ENCODE results near the gene KCNG4.

The KCNG4 gene

DNA sequence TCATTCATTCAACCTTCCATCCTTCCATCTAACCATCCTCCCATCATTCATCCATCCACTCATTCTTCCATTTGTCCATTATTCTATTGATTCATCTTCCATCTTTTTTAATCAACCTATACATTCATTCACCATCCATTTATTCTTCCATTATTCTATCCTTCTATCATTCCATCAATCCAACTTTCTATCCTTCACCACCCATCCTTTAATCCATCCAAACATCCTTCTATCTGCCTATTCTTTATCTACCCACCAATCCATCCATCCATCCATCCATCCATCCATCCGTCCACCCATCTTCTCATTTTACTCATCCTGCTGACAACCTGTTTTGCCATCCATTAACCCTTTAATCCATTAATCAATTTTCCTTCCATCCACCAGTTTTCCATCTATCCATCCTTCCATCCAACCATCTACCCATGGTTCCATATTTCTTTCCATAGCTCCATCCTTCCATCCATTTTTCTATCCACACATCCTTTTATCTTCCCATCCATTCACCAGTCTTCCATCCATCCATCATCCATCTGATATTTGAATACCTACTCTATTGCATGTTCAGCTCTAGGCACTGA is 33.0 kb upstream of the KCNG4 start:
- Histone ChIP-seq H3K9me3 (no peaks in the 10 kb centered on the region), H3K36me3 (replicated peaks) (no peaks in the 10 kb centered on the region), H3K4me1 (no peaks in the 10 kb centered on the region), H3K4me3 (no peak overlapping the region), H3K27me3 (ENCODE audit: low read depth) (peaks cover 11% of the 10 kb centered on the region)
- in situ Hi-C loops (cut with MboI; ENCODE audit: low sequenced_read_pairs): no loop called here
- no peak for DNase-seq (ENCODE audit: low spot score in 2 of 2)

DNA sequence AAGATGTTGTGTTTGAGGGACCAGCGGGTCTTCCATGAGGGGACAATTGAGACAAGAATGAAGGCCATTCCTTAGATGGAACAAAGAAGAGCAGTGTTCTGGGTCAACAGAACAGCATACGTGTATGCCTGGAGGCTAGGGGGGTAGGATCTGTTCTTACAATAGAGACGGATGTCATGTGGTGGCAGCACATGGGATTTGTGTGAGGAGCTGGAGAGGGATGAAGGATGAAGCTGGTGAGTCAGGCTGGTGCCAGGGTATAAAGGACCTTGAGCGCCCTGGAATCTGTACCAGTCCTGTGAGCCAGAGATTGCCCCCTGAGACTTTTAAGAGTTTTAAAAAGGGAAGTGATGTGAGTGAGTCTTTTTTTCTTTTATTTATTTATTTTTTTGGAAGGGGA is 32.1 kb upstream of the KCNG4 start:
- Histone ChIP-seq H3K9me3 (no peaks in the 10 kb centered on the region), H3K4me1 (no peaks in the 10 kb centered on the region), H3K36me3 (replicated peaks) (no peaks in the 10 kb centered on the region), H3K4me3 (no peak overlapping the region), H3K27me3 (ENCODE audit: low read depth) (peaks cover 11% of the 10 kb centered on the region)
- in situ Hi-C loops (cut with MboI; ENCODE audit: low sequenced_read_pairs): no loop called here
- no peak for DNase-seq (ENCODE audit: low spot score in 2 of 2)

DNA sequence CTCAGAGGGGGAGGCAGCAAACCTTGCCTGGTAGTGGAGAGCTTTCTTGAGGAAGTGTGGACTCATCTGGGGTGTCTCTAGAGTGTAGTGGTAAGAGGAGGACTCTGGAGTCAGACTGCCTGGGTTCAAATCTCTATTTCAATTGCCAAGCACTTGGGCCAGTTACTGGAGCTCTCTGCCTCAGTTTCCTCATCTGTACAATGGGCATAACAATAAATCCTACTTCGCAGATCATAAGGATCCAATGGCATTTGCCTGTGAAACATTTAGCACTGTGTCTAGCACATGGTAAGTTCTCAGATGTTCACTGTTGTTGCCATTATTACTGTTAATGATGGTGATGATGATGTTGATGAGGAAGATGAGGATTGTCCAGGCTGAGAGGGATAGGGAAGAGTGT is 31.2 kb upstream of the KCNG4 start:
- in situ Hi-C loops (cut with MboI; ENCODE audit: low sequenced_read_pairs): no loop called here
- no peak for DNase-seq (ENCODE audit: low spot score in 2 of 2)
- Histone ChIP-seq H3K4me3 (no peak overlapping the region), H3K4me1 (no peaks in the 10 kb centered on the region), H3K9me3 (no peaks in the 10 kb centered on the region), H3K36me3 (replicated peaks) (no peaks in the 10 kb centered on the region), H3K27me3 (ENCODE audit: low read depth) (peaks cover 11% of the 10 kb centered on the region)

DNA sequence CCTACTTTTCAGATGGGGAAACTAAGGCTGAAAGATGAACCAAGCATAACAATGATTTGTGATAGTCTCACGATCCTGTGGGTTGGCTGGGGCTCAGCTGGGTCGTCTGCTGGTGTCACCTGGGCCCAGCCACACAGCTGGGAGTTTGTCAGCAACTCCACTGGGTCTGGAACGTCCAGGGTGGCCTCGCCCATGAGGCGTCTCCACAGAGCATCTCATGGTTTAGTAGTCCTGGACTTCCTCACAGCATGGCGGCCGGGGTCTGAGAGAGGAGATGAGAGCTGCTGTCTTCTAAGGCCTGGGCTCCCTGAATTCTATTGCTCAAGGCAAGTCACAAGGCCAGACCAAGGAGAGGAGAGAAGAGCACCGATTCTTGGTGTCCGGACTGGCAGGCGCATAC is 30.7 kb upstream of the KCNG4 start:
- H3K27me3 ChIP-seq (ENCODE audit: low read depth): peaks cover 11% of the 10 kb centered on the region
- H3K36me3 ChIP-seq (replicated peaks): no peaks in the 10 kb centered on the region
- no peaks in the 10 kb centered on the region for H3K4me1 ChIP-seq
- no peak for DNase-seq (ENCODE audit: low spot score in 2 of 2)
- in situ Hi-C loops (cut with MboI; ENCODE audit: low sequenced_read_pairs): no loop called here
- H3K9me3 ChIP-seq: no peaks in the 10 kb centered on the region
- no peak overlapping the region for H3K4me3 ChIP-seq

DNA sequence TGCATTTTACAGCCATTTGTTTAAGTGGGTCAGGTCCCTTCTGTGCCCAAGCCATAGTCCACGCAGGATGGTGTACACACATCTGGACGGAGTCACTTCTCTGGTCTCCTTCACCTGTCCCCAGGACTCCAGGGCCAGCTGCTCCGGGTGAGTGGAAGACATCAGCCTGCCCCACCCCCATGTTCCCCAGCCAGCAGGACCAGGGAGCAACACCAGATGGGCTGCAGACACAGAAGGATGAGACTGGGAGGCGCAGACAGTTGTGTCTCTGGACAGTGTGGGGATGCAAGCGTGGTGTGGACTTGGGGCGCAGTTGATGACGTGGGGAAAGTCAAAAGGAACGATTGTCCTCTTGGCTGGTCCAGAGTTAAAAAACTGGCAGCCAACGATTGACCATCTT is 30.3 kb upstream of the KCNG4 start:
- no peaks in the 10 kb centered on the region for H3K4me1 ChIP-seq
- H3K27me3 ChIP-seq (ENCODE audit: low read depth): peaks cover 11% of the 10 kb centered on the region
- DNase-seq (ENCODE audit: low spot score in 2 of 2): no peak
- in situ Hi-C loops (cut with MboI; ENCODE audit: low sequenced_read_pairs): no loop called here
- no peak overlapping the region for H3K4me3 ChIP-seq
- H3K36me3 ChIP-seq (replicated peaks): no peaks in the 10 kb centered on the region
- H3K9me3 ChIP-seq: no peaks in the 10 kb centered on the region

DNA sequence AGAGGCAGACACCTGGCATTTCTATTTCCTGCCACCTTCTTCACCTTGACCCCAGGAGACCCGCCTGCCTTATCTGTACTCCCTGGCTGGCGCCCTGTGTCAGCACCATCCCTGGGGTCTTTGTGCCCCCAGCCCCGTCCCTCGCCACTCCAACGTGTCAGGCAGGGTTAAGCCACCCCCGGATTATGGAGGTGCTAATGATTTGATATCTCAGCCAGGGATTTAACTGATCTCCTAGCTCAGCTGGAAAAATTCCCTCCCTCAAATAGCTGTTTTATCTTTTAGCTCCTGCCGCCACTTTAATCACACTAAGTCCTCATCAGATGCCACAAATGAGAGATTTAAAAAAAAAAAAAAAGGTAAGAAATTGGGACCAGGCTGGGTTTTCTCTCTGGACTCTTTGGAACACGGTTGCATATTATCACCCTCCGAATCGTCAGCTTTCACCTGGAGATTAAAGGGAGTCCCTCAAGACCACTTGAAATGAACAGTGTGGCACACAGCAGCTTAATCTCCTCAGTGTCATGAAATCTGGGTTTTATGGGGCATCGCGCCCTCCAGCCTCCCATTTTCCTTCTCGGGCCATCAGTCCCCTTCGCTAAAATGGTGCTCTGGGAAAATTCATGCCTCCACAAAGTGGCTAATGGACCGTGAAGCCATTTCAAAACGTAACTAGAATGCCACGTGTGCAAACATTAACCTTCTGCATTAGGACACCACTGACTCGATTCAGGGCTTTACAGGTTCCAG is 28.7 kb upstream of the KCNG4 start:
- DNase-seq (ENCODE audit: low spot score in 2 of 2): no peak
- Histone ChIP-seq H3K4me1 (no peaks in the 10 kb centered on the region), H3K27me3 (ENCODE audit: low read depth) (peaks cover 11% of the 10 kb centered on the region), H3K36me3 (replicated peaks) (no peaks in the 10 kb centered on the region), H3K9me3 (no peaks in the 10 kb centered on the region), H3K4me3 (no peak overlapping the region)
- in situ Hi-C loops (cut with MboI; ENCODE audit: low sequenced_read_pairs): no loop called here

DNA sequence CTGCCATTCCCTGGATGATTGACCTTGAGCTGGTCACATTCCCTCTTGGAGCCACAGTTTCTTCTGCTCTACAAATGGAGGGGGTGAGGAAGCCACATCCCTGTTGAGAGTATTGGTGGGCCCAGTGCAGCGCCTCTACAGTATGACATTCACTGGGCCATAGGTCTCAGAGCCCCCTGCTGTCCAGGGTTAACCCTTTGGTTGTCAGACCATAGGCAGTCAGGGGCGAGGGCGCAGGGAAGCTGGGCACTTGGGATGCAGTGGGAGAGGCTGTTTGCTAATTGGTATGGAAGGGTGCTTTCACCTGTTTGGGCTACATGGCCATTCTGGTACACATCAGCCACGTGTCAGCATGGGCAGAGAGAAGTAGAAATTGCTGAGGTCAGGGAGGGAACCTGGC is 27.6 kb upstream of the KCNG4 start:
- no peak for DNase-seq (ENCODE audit: low spot score in 2 of 2)
- no peaks in the 10 kb centered on the region for H3K9me3 ChIP-seq
- H3K36me3 ChIP-seq (replicated peaks): no peaks in the 10 kb centered on the region
- in situ Hi-C loops (cut with MboI; ENCODE audit: low sequenced_read_pairs): no loop called here
- peaks cover 7% of the 10 kb centered on the region; the same call in 1 of the 2 replicates for H3K27me3 ChIP-seq (ENCODE audit: low read depth)
- H3K4me1 ChIP-seq: no peaks in the 10 kb centered on the region
- no peak overlapping the region for H3K4me3 ChIP-seq

DNA sequence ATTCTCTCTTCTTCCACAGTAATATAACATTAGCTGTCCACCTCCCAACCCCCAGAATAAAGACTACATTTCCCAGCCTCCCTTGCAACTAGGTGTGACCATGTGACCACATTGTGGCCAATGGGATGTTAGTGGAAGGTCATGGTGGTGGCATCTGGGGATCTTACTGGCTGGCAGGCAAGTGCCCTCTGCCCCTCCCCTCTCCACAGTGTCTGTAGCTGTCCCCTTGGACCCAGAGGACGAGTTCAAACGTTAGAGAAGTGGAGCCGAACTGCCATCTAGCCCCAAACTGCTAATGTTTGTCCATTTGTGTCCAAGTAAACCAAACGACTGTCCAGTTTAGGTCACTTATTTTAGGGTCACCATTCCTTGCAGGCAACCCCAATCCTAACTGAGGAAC is 26.6 kb upstream of the KCNG4 start:
- Histone ChIP-seq H3K36me3 (replicated peaks) (no peaks in the 10 kb centered on the region), H3K9me3 (no peaks in the 10 kb centered on the region), H3K27me3 (ENCODE audit: low read depth) (0 out of 2 replicates have a peak, but pooled peaks cover 2% of the 10 kb centered on the region), H3K4me3 (no peak overlapping the region), H3K4me1 (no peaks in the 10 kb centered on the region)
- peak; percentile 72 to 79 for DNase-seq (ENCODE audit: low spot score in 2 of 2)
- in situ Hi-C loops (cut with MboI; ENCODE audit: low sequenced_read_pairs): no loop called here

DNA sequence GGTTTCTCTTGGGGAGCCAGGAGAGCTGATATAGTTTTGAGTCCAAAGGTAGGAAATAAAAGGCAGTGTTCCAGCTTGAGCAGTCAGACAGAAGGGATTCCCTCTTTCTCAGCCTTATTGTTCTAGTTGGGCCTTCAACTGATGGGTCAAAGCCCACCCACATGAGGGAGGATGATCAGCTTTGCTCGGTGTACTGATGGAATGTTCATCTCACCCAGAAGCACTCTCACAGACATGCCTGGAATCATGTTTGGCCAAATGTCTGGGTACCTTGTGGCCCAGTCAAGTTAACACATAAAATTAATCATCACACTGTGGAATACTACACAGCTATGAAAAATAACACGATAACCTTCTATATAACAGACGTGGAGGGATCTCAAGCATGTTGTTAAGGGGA is 23.1 kb upstream of the KCNG4 start:
- no peaks in the 10 kb centered on the region for H3K36me3 ChIP-seq (replicated peaks)
- H3K9me3 ChIP-seq: no peaks in the 10 kb centered on the region
- in situ Hi-C loops (cut with MboI; ENCODE audit: low sequenced_read_pairs): no loop called here
- H3K4me1 ChIP-seq: peaks cover 6% of the 10 kb centered on the region; the same call in 1 of the 2 replicates
- H3K27me3 ChIP-seq (ENCODE audit: low read depth): no peaks in the 10 kb centered on the region
- no peak for DNase-seq (ENCODE audit: low spot score in 2 of 2)
- no peak overlapping the region for H3K4me3 ChIP-seq

DNA sequence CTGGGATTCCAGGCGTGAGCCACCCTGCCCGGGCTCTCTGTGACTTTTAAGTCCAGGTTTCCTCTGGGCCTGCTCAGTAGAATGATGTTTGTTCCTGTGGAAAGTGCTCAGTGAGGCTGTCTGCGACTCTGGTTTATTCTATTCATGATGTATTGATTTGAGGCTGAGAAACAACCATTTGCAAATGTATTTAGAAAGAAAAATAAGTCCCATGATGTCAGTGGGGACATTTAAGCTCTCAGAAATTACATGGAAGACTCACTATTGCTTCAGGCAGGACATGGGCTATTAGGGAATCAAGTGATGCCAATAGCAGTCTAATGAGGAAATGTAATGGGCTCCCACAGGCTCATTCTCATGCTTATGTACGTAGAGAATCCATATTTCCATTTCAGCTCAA is 22.2 kb upstream of the KCNG4 start:
- Histone ChIP-seq H3K4me3 (no peak overlapping the region), H3K36me3 (replicated peaks) (no peaks in the 10 kb centered on the region), H3K9me3 (no peaks in the 10 kb centered on the region), H3K4me1 (peaks cover 6% of the 10 kb centered on the region; the same call in 1 of the 2 replicates), H3K27me3 (ENCODE audit: low read depth) (no peaks in the 10 kb centered on the region)
- DNase-seq (ENCODE audit: low spot score in 2 of 2): no peak
- in situ Hi-C loops (cut with MboI; ENCODE audit: low sequenced_read_pairs): no loop called here

DNA sequence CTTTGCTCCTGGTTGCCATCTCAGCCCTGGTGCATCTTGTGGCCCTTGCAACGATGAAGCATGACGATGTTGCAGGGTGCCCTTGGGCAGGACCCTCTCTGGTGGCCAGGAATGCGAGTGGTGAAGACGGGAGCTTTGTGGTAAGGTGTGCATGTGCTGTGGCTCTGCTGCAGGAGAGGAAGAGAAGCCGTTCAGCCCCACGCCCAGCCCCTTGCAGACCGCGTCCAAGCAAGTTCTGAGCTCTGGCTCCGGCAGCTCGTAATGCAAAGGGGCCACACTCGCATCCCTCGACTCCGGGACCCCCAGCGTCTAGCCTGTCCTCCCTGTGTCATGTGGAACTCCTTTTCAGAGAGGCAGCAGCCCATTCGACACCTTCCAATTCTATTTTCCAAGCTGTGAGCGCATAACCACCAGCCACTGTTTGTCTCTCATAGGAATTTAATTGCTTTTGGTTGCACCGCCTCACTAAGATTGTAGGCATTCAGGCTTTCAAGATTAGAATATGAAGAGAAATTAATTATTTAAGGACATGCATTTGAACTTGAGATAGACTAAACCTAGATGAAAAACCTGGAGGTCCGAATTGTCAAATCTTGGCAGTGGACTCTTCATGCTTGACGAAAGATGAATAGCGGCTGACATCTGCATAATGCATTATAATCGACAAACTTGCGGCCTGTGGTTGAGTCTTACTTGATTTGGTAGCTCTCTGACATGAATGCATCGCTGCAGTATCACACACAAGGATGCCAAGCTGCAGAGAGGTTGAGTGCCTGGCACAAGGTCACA is 21.1 kb upstream of the KCNG4 start:
- no peaks in the 10 kb centered on the region for H3K27me3 ChIP-seq (ENCODE audit: low read depth)
- no peaks in the 10 kb centered on the region for H3K36me3 ChIP-seq (replicated peaks)
- H3K4me1 ChIP-seq: peaks cover 6% of the 10 kb centered on the region; the same call in 1 of the 2 replicates
- no peak overlapping the region for H3K4me3 ChIP-seq
- H3K9me3 ChIP-seq: no peaks in the 10 kb centered on the region
- DNase-seq (ENCODE audit: low spot score in 2 of 2): peak; percentile 28 to 29
- in situ Hi-C loops (cut with MboI; ENCODE audit: low sequenced_read_pairs): no loop called here

DNA sequence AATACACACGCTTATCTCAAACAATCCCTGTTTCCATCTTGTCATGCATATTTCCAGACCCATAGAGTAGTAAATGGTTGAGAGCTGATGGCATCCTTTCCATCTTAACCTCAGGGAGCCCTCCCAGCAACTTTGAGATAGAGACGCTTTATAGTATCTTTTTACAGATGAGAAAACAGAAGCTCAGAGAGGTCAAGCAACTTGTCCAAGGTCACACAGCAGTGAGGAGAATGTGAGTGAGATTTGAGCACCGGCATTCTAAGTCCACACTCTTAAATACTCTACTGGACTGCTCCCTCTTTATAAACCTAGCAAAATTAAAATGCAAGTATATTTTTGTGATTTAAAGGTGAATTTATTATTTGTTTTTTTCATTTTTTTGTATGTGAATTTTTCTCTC is 19.9 kb upstream of the KCNG4 start:
- H3K27me3 ChIP-seq (ENCODE audit: low read depth): no peaks in the 10 kb centered on the region; the same call in 1 of the 2 replicates
- in situ Hi-C loops (cut with MboI; ENCODE audit: low sequenced_read_pairs): no loop called here
- no peaks in the 10 kb centered on the region for H3K9me3 ChIP-seq
- peaks cover 6% of the 10 kb centered on the region; the same call in 1 of the 2 replicates for H3K4me1 ChIP-seq
- H3K36me3 ChIP-seq (replicated peaks): no peaks in the 10 kb centered on the region
- no peak for DNase-seq (ENCODE audit: low spot score in 2 of 2)
- H3K4me3 ChIP-seq: no peak overlapping the region

DNA sequence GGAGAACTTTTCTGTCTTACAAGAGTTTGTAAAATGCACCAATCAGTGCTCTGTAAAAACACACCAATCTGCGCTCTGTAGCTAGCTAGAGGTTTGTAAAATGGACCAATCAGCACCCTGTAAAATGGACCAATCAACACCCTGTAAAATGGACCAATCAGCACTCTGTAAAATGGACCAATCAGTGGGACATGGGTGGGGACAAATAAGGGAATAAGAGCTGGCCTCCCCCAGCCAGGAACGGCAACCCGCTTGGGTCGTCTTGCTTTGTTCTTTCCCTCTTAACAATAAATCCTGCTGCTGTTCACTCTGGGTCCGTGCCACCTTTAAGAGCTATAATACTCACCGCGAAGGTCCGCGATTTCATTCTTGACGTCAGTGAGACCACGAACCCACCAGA is 18.5 kb upstream of the KCNG4 start:
- Histone ChIP-seq H3K36me3 (replicated peaks) (no peaks in the 10 kb centered on the region), H3K27me3 (ENCODE audit: low read depth) (no peaks in the 10 kb centered on the region; the same call in 1 of the 2 replicates), H3K4me1 (peaks cover 14% of the 10 kb centered on the region), H3K4me3 (no peak overlapping the region), H3K9me3 (no peaks in the 10 kb centered on the region)
- DNase-seq (ENCODE audit: low spot score in 2 of 2): no peak
- in situ Hi-C loops (cut with MboI; ENCODE audit: low sequenced_read_pairs): no loop called here
